ENCODE data around the gene PGS1.

PGS1 gene

GRCh38 chr17:78347453-78347852, 31.0 kb upstream of the PGS1 start:
- H3K4me3 ChIP-seq (ENCODE audit: low read length): no peak overlapping the region
- no peak for DNase-seq (ENCODE audit: low read depth)
- no peak for TF ChIP-seq CTCF (IDR thresholded peaks at IDR 0.05; ENCODE audit: insufficient read depth, low read depth, low read length, missing control alignments)

GRCh38 chr17:78348055-78348770, 30.2 kb upstream of the PGS1 start:
- DNase-seq (ENCODE audit: low read depth): no peak
- H3K4me3 ChIP-seq (ENCODE audit: low read length): no peak overlapping the region
- no peak for TF ChIP-seq CTCF (IDR thresholded peaks at IDR 0.05; ENCODE audit: insufficient read depth, low read depth, low read length, missing control alignments)

GRCh38 chr17:78349891-78350642, 28.4 kb upstream of the PGS1 start:
- no peak for DNase-seq (ENCODE audit: low read depth)
- TF ChIP-seq CTCF (IDR thresholded peaks at IDR 0.05; ENCODE audit: insufficient read depth, low read depth, low read length, missing control alignments): no peak
- H3K4me3 ChIP-seq (ENCODE audit: low read length): no peak overlapping the region

- no peak for TF ChIP-seq CTCF (IDR thresholded peaks at IDR 0.05; ENCODE audit: insufficient read depth, low read depth, low read length, missing control alignments)
- no peak overlapping the region for H3K4me3 ChIP-seq (ENCODE audit: low read length)
- peak; percentile 99 for DNase-seq (ENCODE audit: low read depth)
Measured at GRCh38 chr17:78351449-78352006, 26.9 kb upstream of the PGS1 start.

GRCh38 chr17:78353834-78354233, 24.6 kb upstream of the PGS1 start:
- no peak overlapping the region for H3K4me3 ChIP-seq (ENCODE audit: low read length)
- TF ChIP-seq CTCF (IDR thresholded peaks at IDR 0.05; ENCODE audit: insufficient read depth, low read depth, low read length, missing control alignments): no peak
- DNase-seq (ENCODE audit: low read depth): no peak

- no peak for TF ChIP-seq CTCF (IDR thresholded peaks at IDR 0.05; ENCODE audit: insufficient read depth, low read depth, low read length, missing control alignments)
- no peak overlapping the region for H3K4me3 ChIP-seq (ENCODE audit: low read length)
- no peak for DNase-seq (ENCODE audit: low read depth)
Measured at GRCh38 chr17:78355045-78355641, 23.3 kb upstream of the PGS1 start.
